Neuronal stem cell (in vitro differentiated cells): ENCODE measurements around the gene PUM2.

Experiments
- DNase-seq: peaks from one replicate; pipeline ENCODE4 v3.0.0-alpha.2; 2013; ENCODE audit warnings: low spot score
- H2AFZ ChIP-seq: one replicate; pipeline ENCODE4 v1.6.1; 2013; ENCODE audit warnings: mild to moderate bottlenecking, low read length, inconsistent platforms
- H2AK5ac ChIP-seq: 2 replicates; pipeline ENCODE4 v1.6.1; 2013; ENCODE audit warnings: low read depth, mild to moderate bottlenecking, inconsistent platforms, low read length, moderate library complexity, mixed read lengths
- H2BK120ac ChIP-seq: 2 replicates; pipeline ENCODE4 v1.6.1; 2013; ENCODE audit warnings: low read depth, mild to moderate bottlenecking, inconsistent platforms, low read length, moderate library complexity, mixed read lengths
- H2BK12ac ChIP-seq: one replicate; pipeline ENCODE4 v1.6.1; 2013; ENCODE audit warnings: low read length, inconsistent platforms
- H2BK15ac ChIP-seq: 2 replicates; pipeline ENCODE4 v1.6.1; 2013; ENCODE audit warnings: mild to moderate bottlenecking, low read length, inconsistent platforms, mixed read lengths
- H2BK5ac ChIP-seq: one replicate; pipeline ENCODE4 v1.6.1; 2013; ENCODE audit warnings: inconsistent platforms, mild to moderate bottlenecking, low read length, moderate library complexity
- H3K14ac ChIP-seq: one replicate; pipeline ENCODE4 v1.6.1; 2013; ENCODE audit warnings: low read length, inconsistent platforms
- H3K18ac ChIP-seq: 2 replicates; pipeline ENCODE4 v1.6.1; 2013; ENCODE audit warnings: low read length, inconsistent platforms
- H3K23ac ChIP-seq: 2 replicates; pipeline ENCODE4 v1.6.1; 2013; ENCODE audit warnings: low read depth, mild to moderate bottlenecking, mixed read lengths, low read length, inconsistent platforms; ENCODE audit not compliant: poor library complexity
- H3K27ac ChIP-seq: replicated peaks from 3 replicates; pipeline ENCODE4 v1.5.1; 2013; ENCODE audit warnings: low read length, inconsistent platforms
- H3K27me3 ChIP-seq, 3 experiments: 2 replicates each; pipeline ENCODE4 v1.6.1; 2013; ENCODE audit warnings: low read length in 3 of 3, mild to moderate bottlenecking in 2 of 3, inconsistent platforms in 1 of 3, low read depth in 1 of 3, mixed read lengths in 1 of 3, moderate library complexity in 1 of 3; ENCODE audit not compliant: control insufficient read depth in 3 of 3, insufficient read depth in 3 of 3
- H3K36me3 ChIP-seq, 2 donors: replicated peaks in 1 of 2; 2 replicates each; pipeline ENCODE4 v1.6.1; 2013; ENCODE audit warnings: low read length in 2 of 2; ENCODE audit not compliant: control insufficient read depth in 2 of 2, insufficient read depth in 2 of 2
- H3K4ac ChIP-seq: 2 replicates; pipeline ENCODE4 v1.6.1; 2013; ENCODE audit warnings: inconsistent platforms, mild to moderate bottlenecking, low read length, moderate library complexity
- H3K4me1 ChIP-seq, 2 donors: 1 replicate in 1 of 2; 2 replicates in 1 of 2; pipeline ENCODE4 v1.6.1; 2013; ENCODE audit warnings: low read length in 2 of 2, low read depth in 1 of 2; ENCODE audit not compliant: control insufficient read depth in 2 of 2, insufficient read depth in 1 of 2
- H3K4me2 ChIP-seq: one replicate; pipeline ENCODE4 v1.6.1; 2013; ENCODE audit warnings: mild to moderate bottlenecking, low read length, inconsistent platforms; ENCODE audit not compliant: insufficient read depth, poor library complexity, severe bottlenecking
- H3K4me3 ChIP-seq, 2 donors: 2 replicates each; pipeline ENCODE4 v1.5.1; 2013; ENCODE audit warnings: low read length in 2 of 2, mild to moderate bottlenecking in 2 of 2, inconsistent platforms in 1 of 2, moderate library complexity in 1 of 2
- H3K79me1 ChIP-seq: one replicate; pipeline ENCODE4 v1.6.1; 2013; ENCODE audit warnings: low read depth, mild to moderate bottlenecking, inconsistent platforms, low read length, moderate library complexity
- H3K9ac ChIP-seq: one replicate; pipeline ENCODE4 v1.6.1; 2013; ENCODE audit warnings: mild to moderate bottlenecking, low read depth, low read length, inconsistent platforms; ENCODE audit not compliant: poor library complexity
- H3K9me3 ChIP-seq, 2 donors: replicated peaks in 1 of 2; 2 replicates each; pipeline versions ENCODE3 to v1.6.1; 2013; ENCODE audit warnings: low read length in 2 of 2, mild to moderate bottlenecking in 2 of 2, inconsistent platforms in 1 of 2, low read depth in 1 of 2, mixed read lengths in 1 of 2, moderate library complexity in 1 of 2; ENCODE audit not compliant: control insufficient read depth in 2 of 2, insufficient read depth in 1 of 2
- H4K8ac ChIP-seq: one replicate; pipeline ENCODE4 v1.6.1; 2013; ENCODE audit warnings: low read depth, mild to moderate bottlenecking, inconsistent platforms, low read length, moderate library complexity
- H4K91ac ChIP-seq: one replicate; pipeline ENCODE4 v1.6.1; 2013; ENCODE audit warnings: low read length, low read depth, mild to moderate bottlenecking, inconsistent platforms; ENCODE audit not compliant: poor library complexity
- WGBS, 2 donors: extraction: QIAGEN DNeasy Blood & Tissue Kit; methylation state at CpG; one replicate each; pipeline ENCODE4 v1.1.7; 2013; ENCODE audit warnings: missing lambda C conversion rate in 2 of 2, mixed read lengths in 1 of 2; ENCODE audit not compliant: insufficient read length in 2 of 2, insufficient replicate concordance in 1 of 2; ENCODE audit errors: extremely low coverage in 2 of 2; 5-methylcytosine and 5-hydroxymethylcytosine counted together

The PUM2 gene

GRCh38 chr2:20257411-20257810 is 93.2 kb downstream of the PUM2 start:
- Histone ChIP-seq H3K9ac (no peak overlapping the region), H3K4me3 (no peak overlapping the region), H2BK15ac (no peak overlapping the region), H4K91ac (no peak overlapping the region), H3K27me3 (no peaks in the 10 kb centered on the region), H3K79me1 (no peaks in the 10 kb centered on the region), H3K27ac (no peak overlapping the region), H3K4ac (no peak overlapping the region), H3K23ac (no peak overlapping the region), H3K4me2 (no peak overlapping the region), H2AK5ac (no peak overlapping the region), H3K36me3 (peaks cover 23 to 97% of the 10 kb centered on the region in 2 donors), H2BK12ac (no peak overlapping the region), H2BK5ac (no peak overlapping the region), H3K18ac (no peak overlapping the region), H2BK120ac (no peak overlapping the region), H3K14ac (no peak overlapping the region), H4K8ac (no peak overlapping the region), H2AFZ (no peak overlapping the region), H3K4me1 (no peaks in the 10 kb centered on the region), H3K9me3 (no peaks in the 10 kb centered on the region)
- no peak for DNase-seq
- WGBS, 2 donors: no CpG with 5 or more reads among the region's 1 CpG

- no peak overlapping the region for H3K23ac ChIP-seq
- no peak overlapping the region for H2BK15ac ChIP-seq
- no peak overlapping the region for H3K9ac ChIP-seq
- no peak overlapping the region for H2BK12ac ChIP-seq
- H2BK120ac ChIP-seq: no peak overlapping the region
- H3K27me3 ChIP-seq: no peaks in the 10 kb centered on the region
- H2BK5ac ChIP-seq: no peak overlapping the region
- H3K4me1 ChIP-seq: no peaks in the 10 kb centered on the region
- no peaks in the 10 kb centered on the region for H3K9me3 ChIP-seq
- no peak overlapping the region for H3K14ac ChIP-seq
- DNase-seq: no peak
- H3K4ac ChIP-seq: no peak overlapping the region
- no peak overlapping the region for H4K8ac ChIP-seq
- H3K79me1 ChIP-seq: no peaks in the 10 kb centered on the region
- H3K4me3 ChIP-seq: no peak overlapping the region
- H3K18ac ChIP-seq: no peak overlapping the region
- H3K27ac ChIP-seq: no peak overlapping the region
- WGBS, 2 donors: no CpG with 5 or more reads among the region's 4 CpGs
- H3K4me2 ChIP-seq: no peak overlapping the region
- H2AK5ac ChIP-seq: no peak overlapping the region
- H3K36me3 ChIP-seq: peaks cover 17 to 97% of the 10 kb centered on the region in 2 donors
- no peak overlapping the region for H2AFZ ChIP-seq
- H4K91ac ChIP-seq: no peak overlapping the region
Observed at GRCh38 chr2:20254731-20255130, 95.9 kb downstream of the PUM2 start.

- Histone ChIP-seq H2BK12ac (no peak overlapping the region), H3K36me3 (peaks cover 13 to 92% of the 10 kb centered on the region in 2 donors), H3K23ac (no peak overlapping the region)
Observed at GRCh38 chr2:20250436-20250835, 100.2 kb downstream of the PUM2 start.

GRCh38 chr2:20249170-20249569 is 101.5 kb downstream of the PUM2 start:
- no peak overlapping the region for H3K4me2 ChIP-seq
- H3K36me3 ChIP-seq: peaks cover 12 to 79% of the 10 kb centered on the region in 2 donors
- H3K4me1 ChIP-seq: no peaks in the 10 kb centered on the region
- H3K27me3 ChIP-seq: no peaks in the 10 kb centered on the region
- no peak overlapping the region for H2BK15ac ChIP-seq
- no peak overlapping the region for H2BK5ac ChIP-seq
- H3K4ac ChIP-seq: no peak overlapping the region
- H3K14ac ChIP-seq: no peak overlapping the region
- WGBS, 2 donors: no CpG with 5 or more reads among the region's 6 CpGs
- no peak overlapping the region for H2AFZ ChIP-seq
- DNase-seq: no peak
- H3K18ac ChIP-seq: no peak overlapping the region
- no peak overlapping the region for H4K8ac ChIP-seq
- H3K27ac ChIP-seq: no peak overlapping the region
- no peak overlapping the region for H4K91ac ChIP-seq
- H3K9ac ChIP-seq: no peak overlapping the region
- H3K23ac ChIP-seq: no peak overlapping the region
- no peak overlapping the region for H3K4me3 ChIP-seq
- H3K9me3 ChIP-seq: no peaks in the 10 kb centered on the region
- H2BK12ac ChIP-seq: no peak overlapping the region
- H2BK120ac ChIP-seq: no peak overlapping the region
- H2AK5ac ChIP-seq: no peak overlapping the region
- H3K79me1 ChIP-seq: no peaks in the 10 kb centered on the region

More at GRCh38 chr2:20250436-20250835, 100.2 kb downstream of the PUM2 start:
- Histone ChIP-seq H2BK120ac (no peak overlapping the region), H3K4me2 (no peak overlapping the region), H2BK5ac (no peak overlapping the region), H3K27ac (no peak overlapping the region), H3K4me1 (no peaks in the 10 kb centered on the region), H4K8ac (no peak overlapping the region), H3K18ac (no peak overlapping the region), H4K91ac (no peak overlapping the region), H3K27me3 (no peaks in the 10 kb centered on the region), H3K4me3 (no peak overlapping the region), H3K4ac (no peak overlapping the region), H3K9me3 (no peaks in the 10 kb centered on the region), H2AK5ac (no peak overlapping the region), H2AFZ (no peak overlapping the region), H2BK15ac (no peak overlapping the region), H3K14ac (no peak overlapping the region), H3K9ac (no peak overlapping the region), H3K79me1 (no peaks in the 10 kb centered on the region)
- DNase-seq: no peak
